ENCODE measurements around the gene RFC5.

- TF ChIP-seq POLR2G (IDR thresholded peaks at IDR 0.05; ENCODE audit: low read depth, low read length) (peak; percentile 71), GATAD2A (CRISPR knock-in tag; IDR thresholded peaks at IDR 0.05) (no peak), ZBTB1 (CRISPR knock-in tag; IDR thresholded peaks at IDR 0.05; ENCODE audit: borderline replicate concordance) (no peak), SMAD3 (CRISPR knock-in tag; IDR thresholded peaks at IDR 0.05) (no peak), FOXK2 (IDR thresholded peaks at IDR 0.05) (no peak), JUNB (CRISPR knock-in tag; IDR thresholded peaks at IDR 0.05; ENCODE audit: borderline replicate concordance) (no peak), GTF2F1 (IDR thresholded peaks at IDR 0.05; ENCODE audit: low read length) (no peak), CTCF (CRISPR knock-in tag; IDR thresholded peaks at IDR 0.05) (no peak)
These were observed 45.7 kb downstream of the RFC5 start for GRCh38 chr12:118061873-118062843.
